Inflammatory macrophage treated with lipopolysaccharide for 4 hours (primary cell): Measurements from ENCODE around the gene PCDHB8.
"Not testable (repeated sequence)": the region's sequence is repeated elsewhere in the genome, so short reads cannot be mapped to it uniquely, and the experiment has no call there.

Experiments used
- DNase-seq: peaks from one replicate; pipeline ENCODE4 v3.0.0-alpha.2; 2020

Gene PCDHB8

GRCh38 chr5:141184117-141184855 is 6.7 kb downstream of the PCDHB8 start:
- not testable (repeated sequence) for DNase-seq

DNA sequence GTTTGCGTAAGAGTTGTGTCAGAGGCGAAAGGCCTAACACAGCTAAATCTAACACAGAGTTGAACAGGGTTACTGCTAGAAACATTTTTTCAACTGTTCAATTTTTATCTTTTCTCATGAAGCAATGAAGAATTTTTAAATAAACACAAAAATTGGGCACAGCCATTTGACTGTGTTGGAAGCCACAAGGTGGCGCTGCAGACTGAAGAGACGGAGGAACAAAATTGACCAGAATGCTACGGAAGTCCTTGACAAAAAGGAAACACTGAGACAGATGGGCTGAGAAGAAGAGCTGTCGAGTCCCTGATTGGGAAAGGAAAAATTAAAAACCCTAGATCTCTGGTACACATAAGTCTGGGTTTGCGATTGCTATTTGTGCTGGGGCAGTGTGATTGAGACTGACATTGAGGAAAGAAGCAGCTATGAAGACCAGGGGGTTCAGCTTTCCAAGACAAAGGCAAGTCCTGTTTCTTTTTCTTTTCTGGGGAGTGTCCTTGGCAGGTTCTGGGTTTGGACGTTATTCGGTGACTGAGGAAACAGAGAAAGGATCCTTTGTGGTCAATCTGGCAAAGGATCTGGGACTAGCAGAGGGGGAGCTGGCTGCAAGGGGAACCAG is 9.4 kb downstream of the PCDHB8 start, which contains the start of gene PCDHB9:
Gene PCDHB9, plus strand, starts transcription at position 265 of the 616 bp plus-strand sequence. Its CDS starts 158 bp downstream, at position 423.
- no peak for DNase-seq

- DNase-seq = not testable (repeated sequence)
Measured at GRCh38 chr5:141188682-141189081, 11.1 kb downstream of the PCDHB8 start.

- DNase-seq = not testable (repeated sequence)
Measured at GRCh38 chr5:141189131-141189530, 11.5 kb downstream of the PCDHB8 start.

DNA sequence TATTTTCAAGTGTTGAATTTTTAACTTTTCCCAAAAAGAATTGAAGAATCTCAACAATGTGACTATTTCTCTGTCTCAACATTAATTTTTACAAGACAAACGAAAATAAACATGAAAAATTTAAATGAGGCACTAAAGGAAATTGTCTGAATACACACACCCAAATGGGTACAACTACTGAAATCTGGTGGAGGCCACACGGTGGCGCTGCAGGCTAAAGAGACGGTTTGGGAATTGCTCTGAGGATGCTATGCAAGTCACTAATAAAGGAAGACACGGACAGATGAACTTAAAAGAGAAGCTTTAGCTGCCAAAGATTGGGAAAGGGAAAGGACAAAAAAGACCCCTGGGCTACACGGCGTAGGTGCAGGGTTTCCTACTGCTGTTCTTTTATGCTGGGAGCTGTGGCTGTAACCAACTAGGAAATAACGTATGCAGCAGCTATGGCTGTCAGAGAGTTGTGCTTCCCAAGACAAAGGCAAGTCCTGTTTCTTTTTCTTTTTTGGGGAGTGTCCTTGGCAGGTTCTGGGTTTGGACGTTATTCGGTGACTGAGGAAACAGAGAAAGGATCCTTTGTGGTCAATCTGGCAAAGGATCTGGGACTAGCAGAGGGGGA is 14.6 kb downstream of the PCDHB8 start, which contains the start of gene PCDHB10:
Gene PCDHB10, plus strand, starts transcription at position 244 of the 616 bp plus-strand sequence. Its CDS starts 200 bp downstream, at position 444.
- no peak for DNase-seq

DNA sequence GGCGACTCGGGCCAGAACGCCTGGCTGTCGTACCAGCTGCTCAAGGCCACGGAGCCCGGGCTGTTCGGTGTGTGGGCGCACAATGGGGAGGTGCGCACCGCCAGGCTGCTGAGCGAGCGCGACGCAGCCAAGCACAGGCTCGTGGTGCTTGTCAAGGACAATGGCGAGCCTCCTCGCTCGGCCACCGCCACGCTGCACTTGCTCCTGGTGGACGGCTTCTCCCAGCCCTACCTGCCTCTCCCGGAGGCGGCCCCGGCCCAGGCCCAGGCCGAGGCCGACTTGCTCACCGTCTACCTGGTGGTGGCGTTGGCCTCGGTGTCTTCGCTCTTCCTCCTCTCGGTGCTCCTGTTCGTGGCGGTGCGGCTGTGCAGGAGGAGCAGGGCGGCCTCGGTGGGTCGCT is 16.7 kb downstream of the PCDHB8 start:
- not testable (repeated sequence) for DNase-seq

GRCh38 chr5:141196363-141196762 is 18.8 kb downstream of the PCDHB8 start:
- no peak for DNase-seq

DNA sequence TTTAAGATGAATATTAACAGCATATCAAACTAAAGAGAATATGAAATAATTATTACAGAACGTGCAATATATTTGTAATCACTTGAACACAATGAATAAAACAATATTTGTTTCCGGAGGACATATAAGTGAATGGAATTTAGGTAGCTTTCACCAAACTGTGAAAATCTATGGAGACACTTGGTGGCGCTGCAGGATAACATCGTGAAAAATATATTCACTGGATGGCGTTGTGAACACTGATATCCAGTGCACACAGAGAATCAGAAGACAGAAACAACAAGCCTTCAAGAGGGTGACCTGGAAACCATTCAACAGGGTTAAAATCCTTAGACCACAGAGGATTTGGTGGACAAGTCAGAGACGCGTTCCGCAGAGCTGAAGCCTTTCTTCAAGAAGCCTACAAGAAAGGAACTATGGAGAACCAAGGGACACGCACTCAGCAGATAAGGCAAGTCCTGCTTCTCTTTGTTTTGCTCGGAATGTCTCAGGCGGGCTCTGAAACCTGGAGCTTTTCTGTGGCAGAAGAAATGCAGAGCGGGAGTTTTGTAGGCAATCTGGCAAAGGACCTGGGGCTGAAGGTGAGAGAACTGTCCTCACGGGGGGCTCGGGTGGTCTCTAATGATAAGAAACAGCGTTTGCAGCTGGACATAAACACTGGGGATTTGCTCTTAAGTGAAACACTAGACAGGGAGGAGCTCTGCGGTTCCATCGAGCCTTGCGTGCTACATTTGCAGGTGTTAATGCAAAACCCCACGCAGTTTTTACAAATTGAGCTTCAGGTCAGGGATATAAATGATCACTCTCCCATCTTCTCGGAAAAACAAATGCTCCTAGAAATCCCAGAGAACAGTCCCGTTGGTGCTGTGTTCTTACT is 22.0 kb downstream of the PCDHB8 start, which contains the start of gene PCDHB11:
Gene PCDHB11, plus strand, starts transcription at position 269 of the 877 bp plus-strand sequence. Its CDS starts 148 bp downstream, at position 417.
- DNase-seq = no peak

GRCh38 chr5:141201126-141201525 is 23.5 kb downstream of the PCDHB8 start:
- DNase-seq = not testable (repeated sequence)

GRCh38 chr5:141201646-141202045 is 24.1 kb downstream of the PCDHB8 start:
- DNase-seq = not testable (repeated sequence)

- DNase-seq = no peak
Measured at GRCh38 chr5:141208478-141208877, 30.9 kb downstream of the PCDHB8 start, which contains the start of gene PCDHB12. Gene PCDHB12, plus strand, starts transcription at chr5:141208719. Its CDS starts 189 bp downstream, at chr5:141208908.

- DNase-seq = not testable (repeated sequence)
Measured at GRCh38 chr5:141210281-141210680, 32.7 kb downstream of the PCDHB8 start.

DNA sequence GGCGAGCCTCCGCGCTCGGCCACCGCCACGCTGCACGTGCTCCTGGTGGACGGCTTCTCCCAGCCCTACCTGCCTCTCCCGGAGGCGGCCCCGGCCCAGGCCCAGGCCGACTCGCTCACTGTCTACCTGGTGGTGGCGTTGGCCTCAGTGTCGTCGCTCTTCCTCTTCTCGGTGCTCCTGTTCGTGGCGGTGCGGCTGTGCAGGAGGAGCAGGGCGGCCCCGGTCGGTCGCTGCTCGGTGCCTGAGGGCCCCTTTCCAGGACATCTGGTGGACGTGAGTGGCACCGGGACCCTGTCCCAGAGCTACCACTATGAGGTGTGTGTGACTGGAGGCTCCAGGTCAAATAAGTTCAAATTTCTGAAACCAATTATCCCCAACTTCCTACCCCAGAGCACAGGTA is 33.3 kb downstream of the PCDHB8 start:
- not testable (repeated sequence) for DNase-seq

GRCh38 chr5:141213656-141214339 is 36.2 kb downstream of the PCDHB8 start, which contains the start of gene PCDHB13:
Gene PCDHB13, plus strand, starts transcription at chr5:141213919. Its CDS starts 205 bp downstream, at chr5:141214124.
- not testable (repeated sequence) for DNase-seq

DNA sequence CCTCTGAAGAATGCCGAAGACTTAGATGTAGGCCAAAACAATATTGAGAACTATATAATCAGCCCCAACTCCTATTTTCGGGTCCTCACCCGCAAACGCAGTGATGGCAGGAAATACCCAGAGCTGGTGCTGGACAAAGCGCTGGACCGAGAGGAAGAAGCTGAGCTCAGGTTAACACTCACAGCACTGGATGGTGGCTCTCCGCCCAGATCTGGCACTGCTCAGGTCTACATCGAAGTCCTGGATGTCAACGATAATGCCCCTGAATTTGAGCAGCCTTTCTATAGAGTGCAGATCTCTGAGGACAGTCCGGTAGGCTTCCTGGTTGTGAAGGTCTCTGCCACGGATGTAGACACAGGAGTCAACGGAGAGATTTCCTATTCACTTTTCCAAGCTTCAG is 37.0 kb downstream of the PCDHB8 start:
- DNase-seq = not testable (repeated sequence)

DNA sequence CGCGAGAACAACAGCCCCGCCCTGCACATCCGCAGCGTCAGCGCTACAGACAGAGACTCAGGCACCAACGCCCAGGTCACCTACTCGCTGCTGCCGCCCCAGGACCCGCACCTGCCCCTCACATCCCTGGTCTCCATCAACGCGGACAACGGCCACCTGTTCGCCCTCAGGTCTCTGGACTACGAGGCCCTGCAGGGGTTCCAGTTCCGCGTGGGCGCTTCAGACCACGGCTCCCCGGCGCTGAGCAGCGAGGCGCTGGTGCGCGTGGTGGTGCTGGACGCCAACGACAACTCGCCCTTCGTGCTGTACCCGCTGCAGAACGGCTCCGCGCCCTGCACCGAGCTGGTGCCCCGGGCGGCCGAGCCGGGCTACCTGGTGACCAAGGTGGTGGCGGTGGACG is 37.9 kb downstream of the PCDHB8 start:
- not testable (repeated sequence) for DNase-seq

DNA sequence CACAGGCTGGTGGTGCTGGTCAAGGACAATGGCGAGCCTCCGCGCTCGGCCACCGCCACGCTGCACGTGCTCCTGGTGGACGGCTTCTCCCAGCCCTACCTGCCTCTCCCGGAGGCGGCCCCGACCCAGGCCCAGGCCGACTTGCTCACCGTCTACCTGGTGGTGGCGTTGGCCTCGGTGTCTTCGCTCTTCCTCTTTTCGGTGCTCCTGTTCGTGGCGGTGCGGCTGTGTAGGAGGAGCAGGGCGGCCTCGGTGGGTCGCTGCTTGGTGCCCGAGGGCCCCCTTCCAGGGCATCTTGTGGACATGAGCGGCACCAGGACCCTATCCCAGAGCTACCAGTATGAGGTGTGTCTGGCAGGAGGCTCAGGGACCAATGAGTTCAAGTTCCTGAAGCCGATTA is 38.4 kb downstream of the PCDHB8 start:
- not testable (repeated sequence) for DNase-seq

DNA sequence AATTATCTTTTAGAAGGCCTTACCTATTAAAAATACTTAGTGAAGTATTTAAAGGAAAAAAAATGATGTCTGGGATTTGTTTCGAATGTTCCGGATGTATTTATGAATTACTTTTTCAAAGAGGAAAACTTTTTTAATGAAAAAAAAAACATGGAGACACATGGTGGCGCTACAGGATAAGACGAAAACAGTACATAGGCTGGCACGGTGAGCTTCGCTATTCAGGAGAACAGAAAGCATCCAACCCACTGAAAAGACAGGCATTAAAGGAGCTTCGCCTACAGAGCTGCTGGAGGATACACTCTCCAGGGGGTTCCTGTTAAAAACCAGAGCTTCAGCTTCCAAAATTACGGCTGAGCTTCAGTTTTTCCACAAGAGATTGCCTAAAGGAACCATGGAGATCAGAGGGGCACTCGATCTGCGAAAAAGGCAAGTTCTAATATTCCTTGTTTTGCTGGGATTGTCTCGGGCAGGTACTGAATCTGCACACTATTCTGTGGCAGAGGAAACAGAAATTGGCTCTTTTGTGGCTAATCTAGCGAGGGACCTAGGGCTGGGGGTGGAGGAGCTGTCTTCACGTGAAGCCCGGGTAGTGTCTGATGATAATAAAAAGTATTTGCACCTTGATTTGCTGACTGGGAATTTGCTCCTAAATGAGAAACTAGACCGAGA is 45.7 kb downstream of the PCDHB8 start, which contains the start of gene PCDHB14:
Gene PCDHB14, plus strand, starts transcription at position 232 of the 672 bp plus-strand sequence. Its CDS starts 163 bp downstream, at position 395.
- DNase-seq = no peak

DNA sequence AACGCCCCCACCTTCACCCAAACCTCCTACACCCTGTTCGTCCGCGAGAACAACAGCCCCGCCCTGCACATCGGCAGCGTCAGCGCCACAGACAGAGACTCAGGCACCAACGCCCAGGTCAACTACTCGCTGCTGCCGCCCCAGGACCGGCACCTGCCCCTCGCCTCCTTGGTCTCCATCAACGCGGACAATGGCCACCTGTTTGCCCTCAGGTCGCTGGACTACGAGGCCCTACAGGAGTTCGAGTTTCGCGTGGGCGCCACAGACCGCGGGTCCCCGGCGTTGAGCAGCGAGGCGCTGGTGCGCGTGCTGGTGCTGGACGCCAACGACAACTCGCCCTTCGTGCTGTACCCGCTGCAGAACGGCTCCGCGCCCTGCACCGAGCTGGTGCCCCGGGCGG is 47.3 kb downstream of the PCDHB8 start:
- not testable (repeated sequence) for DNase-seq

DNA sequence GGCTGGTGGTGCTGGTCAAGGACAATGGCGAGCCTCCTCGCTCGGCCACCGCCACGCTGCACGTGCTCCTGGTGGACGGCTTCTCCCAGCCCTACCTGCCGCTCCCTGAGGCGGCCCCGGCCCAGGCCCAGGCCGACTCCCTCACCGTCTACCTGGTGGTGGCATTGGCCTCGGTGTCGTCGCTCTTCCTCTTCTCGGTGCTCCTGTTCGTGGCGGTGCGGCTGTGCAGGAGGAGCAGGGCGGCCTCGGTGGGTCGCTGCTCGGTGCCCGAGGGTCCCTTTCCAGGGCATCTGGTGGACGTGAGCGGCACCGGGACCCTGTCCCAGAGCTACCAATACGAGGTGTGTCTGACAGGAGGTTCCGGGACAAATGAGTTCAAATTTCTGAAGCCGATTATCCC is 47.8 kb downstream of the PCDHB8 start:
- not testable (repeated sequence) for DNase-seq
